NCI-H2227 treated with DMSO at 0.1 percent for 48 hours (cell line): ENCODE measurements around the gene IQSEC3.
"Not testable (repeated sequence)": the region's sequence is repeated elsewhere in the genome, so short reads cannot be mapped to it uniquely, and the experiment has no call there.

Source experiments
- DNase-seq: peaks from one replicate; lab custom pipeline; 2025; lab: John Stamatoyannopoulos, UW

Gene IQSEC3

GRCh38 chr12:177980-178828, 111.6 kb downstream of the IQSEC3 start:
- DNase-seq: no peak

- DNase-seq: no peak
Observed at GRCh38 chr12:178829-179109, 112.2 kb downstream of the IQSEC3 start.

GRCh38 chr12:179131-179884, 112.7 kb downstream of the IQSEC3 start:
- DNase-seq: no peak

GRCh38 chr12:179885-180284, 113.3 kb downstream of the IQSEC3 start:
- DNase-seq: no peak

GRCh38 chr12:180445-180844, 113.9 kb downstream of the IQSEC3 start:
- DNase-seq: no peak

GRCh38 chr12:181921-182320, 115.4 kb downstream of the IQSEC3 start:
- no peak for DNase-seq

GRCh38 chr12:182381-182892, 115.9 kb downstream of the IQSEC3 start:
- DNase-seq: no peak

GRCh38 chr12:184811-185575, 118.4 kb downstream of the IQSEC3 start:
- DNase-seq: no peak

GRCh38 chr12:185576-185955, 119.0 kb downstream of the IQSEC3 start:
- no peak for DNase-seq

- DNase-seq: no peak
Observed at GRCh38 chr12:186006-186625, 119.5 kb downstream of the IQSEC3 start.

- DNase-seq: not testable (repeated sequence)
Observed at GRCh38 chr12:187986-188909, 121.7 kb downstream of the IQSEC3 start.

GRCh38 chr12:188910-189621, 122.5 kb downstream of the IQSEC3 start:
- DNase-seq: no peak

- DNase-seq: no peak
Observed at GRCh38 chr12:189622-189962, 123.0 kb downstream of the IQSEC3 start.

GRCh38 chr12:190881-191280, 124.3 kb downstream of the IQSEC3 start:
- no peak for DNase-seq

GRCh38 chr12:191541-191940, 125.0 kb downstream of the IQSEC3 start:
- DNase-seq: no peak

GRCh38 chr12:193261-193660, 126.7 kb downstream of the IQSEC3 start:
- DNase-seq: no peak

GRCh38 chr12:194276-194675, 127.7 kb downstream of the IQSEC3 start:
- no peak for DNase-seq

GRCh38 chr12:195156-195555, 128.6 kb downstream of the IQSEC3 start:
- DNase-seq: no peak

GRCh38 chr12:195951-196350, 129.4 kb downstream of the IQSEC3 start:
- no peak for DNase-seq

- no peak for DNase-seq
Observed at GRCh38 chr12:196436-196835, 129.9 kb downstream of the IQSEC3 start.

- DNase-seq: no peak
Observed at GRCh38 chr12:197347-197746, 130.8 kb downstream of the IQSEC3 start.
